ENCODE results near the gene RAB40C.

DNA sequence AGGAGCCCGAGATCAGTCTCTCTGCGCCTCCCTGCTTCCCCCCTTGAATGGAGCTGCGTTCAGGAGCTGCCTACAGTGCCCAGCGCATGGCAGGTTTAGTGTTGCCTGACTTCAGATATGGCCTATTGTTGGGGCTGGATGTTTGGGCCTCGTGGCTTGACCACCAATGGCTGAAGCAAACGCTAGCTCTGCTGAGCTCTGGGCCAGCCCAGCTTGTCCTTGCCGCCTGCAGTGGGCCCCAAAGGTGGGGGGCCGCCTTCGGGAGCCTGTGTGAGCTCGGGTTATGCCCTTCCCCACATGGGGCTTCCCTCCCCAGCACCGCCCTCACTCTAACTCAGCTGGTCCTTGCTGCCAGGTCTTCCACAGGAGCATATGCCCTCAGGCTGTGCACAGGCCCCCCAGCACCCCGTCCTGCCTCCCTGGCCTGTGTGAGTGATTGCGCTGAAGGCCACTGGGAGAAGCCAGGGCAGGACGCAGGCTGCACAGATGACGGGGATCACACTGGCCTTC is 48.2 kb downstream of the RAB40C start:
- TF ChIP-seq, protein P1, sequence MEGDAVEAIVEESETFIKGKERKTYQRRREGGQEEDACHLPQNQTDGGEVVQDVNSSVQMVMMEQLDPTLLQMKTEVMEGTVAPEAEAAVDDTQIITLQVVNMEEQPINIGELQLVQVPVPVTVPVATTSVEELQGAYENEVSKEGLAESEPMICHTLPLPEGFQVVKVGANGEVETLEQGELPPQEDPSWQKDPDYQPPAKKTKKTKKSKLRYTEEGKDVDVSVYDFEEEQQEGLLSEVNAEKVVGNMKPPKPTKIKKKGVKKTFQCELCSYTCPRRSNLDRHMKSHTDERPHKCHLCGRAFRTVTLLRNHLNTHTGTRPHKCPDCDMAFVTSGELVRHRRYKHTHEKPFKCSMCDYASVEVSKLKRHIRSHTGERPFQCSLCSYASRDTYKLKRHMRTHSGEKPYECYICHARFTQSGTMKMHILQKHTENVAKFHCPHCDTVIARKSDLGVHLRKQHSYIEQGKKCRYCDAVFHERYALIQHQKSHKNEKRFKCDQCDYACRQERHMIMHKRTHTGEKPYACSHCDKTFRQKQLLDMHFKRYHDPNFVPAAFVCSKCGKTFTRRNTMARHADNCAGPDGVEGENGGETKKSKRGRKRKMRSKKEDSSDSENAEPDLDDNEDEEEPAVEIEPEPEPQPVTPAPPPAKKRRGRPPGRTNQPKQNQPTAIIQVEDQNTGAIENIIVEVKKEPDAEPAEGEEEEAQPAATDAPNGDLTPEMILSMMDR (IDR thresholded peaks at IDR 0.05; ENCODE audit: poor library complexity), result no peak
- no peak for TF ChIP-seq EZH2 (IDR thresholded peaks at IDR 0.05; ENCODE audit: borderline replicate concordance)
- no peak for TF ChIP-seq EZH2phosphoT487 (IDR thresholded peaks at IDR 0.05; ENCODE audit: low read depth, severe bottlenecking, unreplicated experiment)

Data from hepatocyte (in vitro differentiated cells).